IMR-90 (cell line): ENCODE data around the gene GUCY2D. TPM values are rescaled to one million over a fixed set of nuclear protein-coding genes. Genes with fewer than 3 reads are reported as not detected.

ENCODE experiments used
- polyA plus RNA-seq, 3 experiments: library from polyadenylated mRNA; depleted of rRNA; stranded (reverse); fragments of >200 nt; gene quantifications; 2 replicates each; pipeline ENCODE4 v1.2.3, GENCODE V29; 2012; ENCODE audit warnings: low replicate concordance in 1 of 3
- total RNA-seq: library from RNA; depleted of rRNA; stranded (reverse); fragments of >200 nt; gene quantifications from 2 replicates; pipeline ENCODE4 v1.2.3, GENCODE V29; 2012; rRNA removed

Gene GUCY2D
- total and polyA plus RNA-seq, 2 of the 4 experiments (the other 2 are of a cell fraction), result 0.03 TPM; not detected in 1

Other genes starting within 250 kb of the GUCY2D start
- gene KDM6B, start 168.4 kb upstream of the GUCY2D start, total RNA-seq, result 0.72 and 1.1 TPM in 2 replicates
- 3.5 and 4.5 TPM in 2 replicates for gene KDM6B, start 168.4 kb upstream of the GUCY2D start, polyA plus RNA-seq (2012; rRNA removed)
- not detected in 2 replicates for gene TMEM88, start 147.5 kb upstream of the GUCY2D start, total RNA-seq
- 1.9 and 2.1 TPM in 2 replicates for gene TMEM88, start 147.5 kb upstream of the GUCY2D start, polyA plus RNA-seq (2012; rRNA removed)
- gene NAA38, start 145.1 kb upstream of the GUCY2D start, total RNA-seq, result 40.7 and 62.2 TPM in 2 replicates
- 76.8 and 122 TPM in 2 replicates for gene NAA38, start 145.1 kb upstream of the GUCY2D start, polyA plus RNA-seq (2012; rRNA removed)
- 10.8 and 11.1 TPM in 2 replicates for gene CYB5D1, start 144.6 kb upstream of the GUCY2D start, total RNA-seq
- 7.0 and 8.8 TPM in 2 replicates for gene CYB5D1, start 144.6 kb upstream of the GUCY2D start, polyA plus RNA-seq (2012; rRNA removed)
- gene CHD3, start 113.8 kb upstream of the GUCY2D start, total RNA-seq, result 67.2 and 78.1 TPM in 2 replicates
- gene CHD3, start 113.8 kb upstream of the GUCY2D start, polyA plus RNA-seq (2012; rRNA removed), result 55.1 and 65.4 TPM in 2 replicates
- 1.3 and 1.4 TPM in 2 replicates for gene RNF227, start 86.3 kb upstream of the GUCY2D start, total RNA-seq
- gene RNF227, start 86.3 kb upstream of the GUCY2D start, polyA plus RNA-seq (2012; rRNA removed), result 2.7 and 3.1 TPM in 2 replicates
- 0.36 and 0.56 TPM in 2 replicates for gene KCNAB3, start 72.8 kb upstream of the GUCY2D start, total RNA-seq
- 4.2 and 4.9 TPM in 2 replicates for gene KCNAB3, start 72.8 kb upstream of the GUCY2D start, polyA plus RNA-seq (2012; rRNA removed)
- 31.4 and 50.4 TPM in 2 replicates for gene TRAPPC1, start 70.7 kb upstream of the GUCY2D start, total RNA-seq
- gene TRAPPC1, start 70.7 kb upstream of the GUCY2D start, polyA plus RNA-seq (2012; rRNA removed), result 303 and 341 TPM in 2 replicates
- gene CNTROB, start 70.4 kb upstream of the GUCY2D start, total RNA-seq, result 12.5 and 12.7 TPM in 2 replicates
- gene CNTROB, start 70.4 kb upstream of the GUCY2D start, polyA plus RNA-seq (2012; rRNA removed), result 26.3 and 26.4 TPM in 2 replicates
- gene ALOX15B, start 36.4 kb downstream of the GUCY2D start, total RNA-seq, result not detected in 2 replicates
- not detected in 2 replicates for gene ALOX15B, start 36.4 kb downstream of the GUCY2D start, polyA plus RNA-seq (2012; rRNA removed)
- not detected in 2 replicates for gene ALOX12B, start 85.1 kb downstream of the GUCY2D start, total RNA-seq
- gene ALOX12B, start 85.1 kb downstream of the GUCY2D start, polyA plus RNA-seq (2012; rRNA removed), result not detected in 2 replicates
- gene ALOXE3, start 115.9 kb downstream of the GUCY2D start, total RNA-seq, result under 0.01 TPM in 2 replicates
- gene ALOXE3, start 115.9 kb downstream of the GUCY2D start, polyA plus RNA-seq (2012; rRNA removed), result 0.19 and 0.26 TPM in 2 replicates
- gene HES7, start 121.5 kb downstream of the GUCY2D start, total RNA-seq, result not detected in 2 replicates
- 0.43 and 0.56 TPM in 2 replicates for gene HES7, start 121.5 kb downstream of the GUCY2D start, polyA plus RNA-seq (2012; rRNA removed)
- 1.7 and 3.4 TPM in 2 replicates for gene PER1, start 149.8 kb downstream of the GUCY2D start, total RNA-seq
- 10.5 and 11.5 TPM in 2 replicates for gene PER1, start 149.8 kb downstream of the GUCY2D start, polyA plus RNA-seq (2012; rRNA removed)
- gene VAMP2, start 160.3 kb downstream of the GUCY2D start, total RNA-seq, result 2.2 and 2.3 TPM in 2 replicates
- 27.3 and 33.3 TPM in 2 replicates for gene VAMP2, start 160.3 kb downstream of the GUCY2D start, polyA plus RNA-seq (2012; rRNA removed)
- 14.3 and 60.3 TPM in 2 replicates for gene TMEM107, start 173.8 kb downstream of the GUCY2D start, total RNA-seq
- gene TMEM107, start 173.8 kb downstream of the GUCY2D start, polyA plus RNA-seq (2012; rRNA removed), result 12.9 and 13.4 TPM in 2 replicates
- gene BORCS6, start 187.6 kb downstream of the GUCY2D start, total RNA-seq, result 2.7 and 3.1 TPM in 2 replicates
- 3.3 and 4.3 TPM in 2 replicates for gene BORCS6, start 187.6 kb downstream of the GUCY2D start, polyA plus RNA-seq (2012; rRNA removed)
- 38.9 and 45.9 TPM in 2 replicates for gene AURKB, start 208.0 kb downstream of the GUCY2D start, total RNA-seq
- 55.0 and 62.0 TPM in 2 replicates for gene AURKB, start 208.0 kb downstream of the GUCY2D start, polyA plus RNA-seq (2012; rRNA removed)
- gene CTC1, start 245.4 kb downstream of the GUCY2D start, total RNA-seq, result 1.1 and 1.8 TPM in 2 replicates
- gene CTC1, start 245.4 kb downstream of the GUCY2D start, polyA plus RNA-seq (2012; rRNA removed), result 6.1 and 9.0 TPM in 2 replicates
- 22.2 and 26.2 TPM in 2 replicates for gene PFAS, start 246.7 kb downstream of the GUCY2D start, total RNA-seq
- gene PFAS, start 246.7 kb downstream of the GUCY2D start, polyA plus RNA-seq (2012; rRNA removed), result 20.5 and 20.7 TPM in 2 replicates